HG03521 (cell line): ENCODE data around the gene SPART.
A peak's percentile ranks its signal among the peaks of the same experiment; 100 is the strongest.
"Not testable (repeated sequence)": the region's sequence is repeated elsewhere in the genome, so short reads cannot be mapped to it uniquely, and the experiment has no call there.

Experiments used
- ATAC-seq: cut with Tn5 transposase; IDR thresholded peaks from one replicate; pipeline ENCODE4 v1.9.1; 2021; ENCODE audit warnings: mild to moderate bottlenecking, moderate library complexity; ENCODE audit not compliant: unreplicated experiment

Gene SPART

GRCh38 chr13:36355632-36356031, 9.4 kb upstream of the SPART start:
- ATAC-seq, result no peak

DNA sequence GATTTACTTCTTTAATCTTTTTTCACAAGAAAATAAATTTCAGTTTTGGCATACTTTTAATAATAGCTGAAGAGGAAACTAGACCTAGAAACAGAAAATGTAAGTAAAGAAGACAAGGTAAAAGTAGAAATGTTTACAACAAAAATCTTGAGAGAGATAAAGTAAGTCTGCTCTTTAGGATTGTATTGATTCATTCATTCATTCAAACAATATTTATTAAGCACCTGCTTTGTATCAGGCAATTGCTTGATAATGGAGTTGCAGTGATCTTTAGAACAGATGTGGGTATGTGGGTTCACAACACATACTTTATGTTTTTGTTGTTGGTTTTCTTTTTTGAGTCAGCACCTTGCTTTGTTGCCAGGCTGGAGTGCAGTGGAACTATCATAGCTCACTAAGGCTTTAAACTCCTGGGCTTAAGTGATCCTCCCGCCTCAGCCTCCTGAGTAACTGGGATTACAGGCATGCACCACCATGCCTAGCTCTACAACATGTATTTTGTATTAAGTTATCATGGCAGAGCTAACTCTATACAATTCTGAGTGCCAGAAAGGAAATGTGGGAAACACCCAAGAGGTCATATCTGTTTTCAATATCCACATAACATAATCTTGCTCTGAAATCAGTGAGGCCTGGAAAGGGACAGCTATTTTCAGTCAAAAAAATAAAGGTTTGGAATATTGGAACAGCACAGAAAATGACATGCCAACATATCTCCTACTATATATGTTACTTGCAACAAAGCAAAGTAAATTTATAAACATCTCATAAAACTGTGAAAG, 8.8 kb upstream of the SPART start:
- ATAC-seq, result no peak

- ATAC-seq, result no peak
Measured at GRCh38 chr13:36353001-36353400, 6.8 kb upstream of the SPART start.

DNA sequence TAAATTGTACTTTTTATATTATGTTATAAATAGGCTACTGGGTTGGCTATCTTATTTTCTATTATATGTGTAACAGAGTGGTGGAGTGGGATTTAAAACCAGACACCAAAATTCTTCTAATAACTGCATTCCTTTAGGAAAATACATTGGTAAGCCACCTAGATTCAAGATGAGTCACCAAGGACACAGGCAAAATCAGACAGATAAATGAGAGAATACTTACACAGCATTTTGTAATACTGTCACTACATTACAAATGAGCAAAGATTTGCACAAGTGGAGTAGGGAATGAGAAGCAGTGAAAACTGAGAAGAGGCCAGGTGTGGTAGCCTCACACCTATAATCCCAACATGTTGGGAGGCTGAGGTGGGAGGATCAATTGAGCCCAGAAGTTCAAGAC, 6.2 kb upstream of the SPART start:
- no peak for ATAC-seq

DNA sequence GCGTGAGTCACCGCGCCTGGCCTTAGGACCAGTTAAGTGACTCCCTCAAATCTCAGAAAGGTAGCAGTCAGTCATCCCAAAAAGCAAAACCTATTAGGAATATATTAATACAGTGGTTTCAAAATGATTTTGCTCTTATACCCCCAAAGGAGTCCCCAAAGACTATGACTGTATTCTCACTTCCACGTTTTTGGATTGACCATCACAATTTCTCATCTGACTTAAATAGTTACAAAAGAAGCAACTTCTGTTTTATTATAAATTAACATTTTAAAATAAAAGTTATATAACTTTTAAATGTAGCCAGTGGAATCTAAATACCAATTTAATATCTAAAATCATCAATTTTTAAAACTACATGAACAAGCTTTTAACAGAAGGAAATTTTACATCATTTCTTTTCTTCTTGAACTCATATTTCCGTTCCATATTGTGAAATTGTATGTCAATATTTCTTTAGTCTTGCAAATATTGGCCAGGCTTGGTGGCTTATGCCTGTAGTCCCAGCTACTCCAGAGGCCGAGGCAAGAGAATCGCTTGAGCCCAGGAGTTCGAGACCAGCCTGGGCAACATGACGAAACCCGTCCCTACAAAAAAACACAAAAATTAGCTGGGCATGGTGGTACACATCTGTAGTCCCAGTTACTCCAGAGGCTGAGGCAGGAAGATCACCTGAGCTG, 1.5 kb upstream of the SPART start:
- ATAC-seq, result no peak

GRCh38 chr13:36345438-36346221, 564 bp downstream of the SPART start:
- peak; percentile 6 for ATAC-seq

GRCh38 chr13:36344886-36345437, 1.2 kb downstream of the SPART start:
- no peak for ATAC-seq

DNA sequence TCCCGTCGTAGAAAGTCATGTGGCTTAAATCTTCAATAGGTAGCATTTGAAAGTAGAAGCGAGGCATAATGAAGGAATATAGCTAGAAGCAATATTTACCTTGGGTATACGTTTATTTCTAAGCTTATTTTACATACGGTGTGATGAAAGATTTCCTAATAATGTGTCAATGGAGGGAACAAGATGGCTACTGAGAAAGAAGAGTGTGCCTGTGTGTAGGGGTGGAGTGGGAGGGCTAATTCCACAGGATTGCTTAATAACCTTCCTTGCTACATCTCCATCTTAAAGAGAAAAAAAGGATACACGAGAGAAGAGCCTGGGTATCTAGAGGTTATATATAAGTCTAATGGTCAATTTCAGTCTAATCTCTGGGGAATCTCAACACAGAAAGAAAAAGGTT, 2.0 kb downstream of the SPART start:
- ATAC-seq, result no peak

- no peak for ATAC-seq
Measured at GRCh38 chr13:36343766-36344165, 2.4 kb downstream of the SPART start.

GRCh38 chr13:36342715-36343114, 3.5 kb downstream of the SPART start:
- no peak for ATAC-seq

GRCh38 chr13:36341718-36342117, 4.5 kb downstream of the SPART start:
- no peak for ATAC-seq

- ATAC-seq, result no peak
Measured at GRCh38 chr13:36339600-36340155, 6.5 kb downstream of the SPART start.

DNA sequence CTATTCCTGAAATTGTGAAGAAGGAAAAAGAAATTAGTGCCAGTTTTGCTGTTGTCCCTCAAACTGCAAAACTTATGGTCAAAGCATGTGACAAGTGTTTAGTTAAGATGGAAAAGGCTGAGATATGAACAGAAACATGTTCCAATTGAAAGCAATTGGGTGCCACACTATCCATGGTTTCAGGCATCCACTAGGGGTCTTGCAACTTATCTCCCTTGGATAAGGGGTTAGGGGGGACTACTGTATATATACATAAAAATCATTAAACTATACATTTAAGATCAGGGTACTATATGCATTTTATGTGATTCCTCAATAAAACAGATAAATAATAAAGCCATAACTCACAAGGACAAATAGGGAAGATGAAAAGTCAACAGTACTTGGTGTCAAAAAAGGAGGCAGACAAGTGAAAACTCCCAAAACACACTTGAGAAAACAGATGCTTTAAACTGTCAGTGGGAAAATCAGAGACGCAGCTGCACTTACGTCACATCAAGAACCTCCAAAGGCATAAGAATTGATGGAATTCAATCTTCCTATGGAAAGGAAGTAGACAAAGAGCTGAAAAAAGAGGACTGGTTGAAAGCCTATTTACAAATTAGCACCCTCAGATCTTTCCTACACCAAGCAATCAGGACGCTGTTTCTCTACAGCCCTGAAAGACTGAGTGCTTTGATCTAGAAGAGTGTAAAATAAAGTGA, 8.1 kb downstream of the SPART start:
- ATAC-seq, result no peak

DNA sequence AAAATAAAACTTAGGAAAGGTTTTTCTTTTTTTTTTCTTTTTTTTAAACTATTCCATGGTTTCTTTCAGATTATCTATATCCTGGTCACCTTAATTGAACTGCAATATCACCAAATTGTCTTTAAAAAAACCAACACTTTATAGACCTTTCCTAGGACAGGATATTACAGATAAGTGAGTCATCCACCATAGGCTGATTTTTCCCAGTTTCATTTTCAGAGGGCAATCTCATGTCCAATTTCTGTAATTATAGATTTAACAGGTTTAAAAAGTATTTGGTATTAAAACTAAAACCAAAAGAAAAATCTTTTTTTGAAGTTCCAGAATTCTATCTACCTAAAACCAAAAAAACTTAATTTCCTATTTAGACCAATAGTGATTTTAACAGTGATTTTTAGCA, 13.2 kb downstream of the SPART start:
- ATAC-seq, result no peak

DNA sequence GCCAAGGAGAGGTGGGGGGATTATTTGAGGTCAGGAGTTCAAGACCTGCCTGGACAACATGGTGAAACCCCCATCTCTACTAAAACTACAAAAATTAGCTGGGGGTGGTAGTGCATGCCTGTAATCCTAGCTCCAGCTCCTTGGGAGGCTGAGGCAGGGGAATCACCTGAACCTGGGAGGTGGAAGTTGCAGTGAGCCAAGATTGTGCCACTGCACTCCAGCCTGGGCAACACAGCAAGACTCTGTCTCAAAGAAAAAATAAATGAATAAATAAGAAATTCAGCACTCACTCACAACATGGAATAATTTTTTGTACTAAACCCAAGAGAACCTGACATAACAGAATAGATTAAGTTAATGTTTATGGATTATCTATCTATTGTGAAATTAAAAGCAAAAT, 13.9 kb downstream of the SPART start:
- not testable (repeated sequence) for ATAC-seq

DNA sequence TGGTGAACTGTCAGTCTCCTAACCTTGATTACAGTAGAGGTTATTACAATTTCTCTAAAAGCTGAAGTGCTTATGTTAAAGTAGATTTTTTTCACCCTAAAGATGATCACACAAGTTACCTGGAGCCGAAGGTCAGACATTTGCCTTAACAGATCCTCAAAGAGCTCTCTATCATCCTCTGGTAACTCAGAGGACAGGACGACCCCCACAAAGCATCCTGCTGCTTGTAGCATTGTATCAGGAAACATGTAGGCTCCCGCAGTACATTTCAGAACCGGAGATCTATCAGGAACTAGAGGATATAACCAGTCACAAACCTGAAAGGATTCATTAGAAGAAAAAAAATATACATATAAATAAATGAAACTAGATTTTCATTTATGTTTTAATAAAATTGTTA, 14.9 kb downstream of the SPART start:
- no peak for ATAC-seq

GRCh38 chr13:36329361-36329760, 16.8 kb downstream of the SPART start:
- ATAC-seq, result no peak

GRCh38 chr13:36328821-36329220, 17.4 kb downstream of the SPART start:
- ATAC-seq, result no peak

DNA sequence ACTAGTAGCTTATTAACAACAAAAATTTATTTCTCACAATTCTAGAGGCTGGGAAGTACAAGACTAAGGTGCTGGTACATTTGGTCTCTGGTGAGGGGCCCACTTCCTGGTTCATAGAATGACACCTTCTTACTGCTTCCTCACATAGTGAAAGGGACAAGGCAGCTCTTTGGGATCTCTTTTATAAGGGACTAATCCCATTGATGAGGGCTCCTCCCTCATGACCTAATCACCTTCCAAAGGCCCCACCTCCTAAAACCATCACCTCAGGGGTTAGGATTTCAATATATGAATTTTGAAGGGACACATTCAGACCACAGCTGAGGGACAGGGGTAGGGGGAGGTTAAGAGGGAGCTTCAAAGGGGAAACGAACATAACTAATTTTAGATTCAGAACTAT, 20.3 kb downstream of the SPART start:
- no peak for ATAC-seq

DNA sequence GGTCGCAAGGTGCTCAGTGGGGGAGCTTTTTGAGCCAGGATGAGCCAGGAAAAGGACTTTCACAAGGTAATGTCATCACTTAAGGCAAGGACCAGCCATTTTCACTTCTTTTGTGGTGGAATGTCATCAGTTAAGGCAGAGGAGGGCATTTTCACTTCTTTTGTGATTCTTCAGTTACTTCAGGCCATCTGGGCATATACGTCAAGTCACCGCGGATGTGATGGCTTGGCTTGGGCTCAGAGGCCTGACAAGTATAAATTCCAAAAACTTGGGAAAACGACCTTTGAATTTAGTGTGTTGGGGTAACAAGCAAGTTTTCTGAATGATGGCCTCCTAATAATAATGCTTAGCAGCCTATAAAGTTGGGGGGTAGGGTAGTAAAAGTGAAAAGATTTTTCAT, 21.3 kb downstream of the SPART start:
- not testable (repeated sequence) for ATAC-seq
